Omental fat pad (tissue), 4 donors: ENCODE measurements around the gene RTN1. TPM values are rescaled to one million over a fixed set of nuclear protein-coding genes. Genes with fewer than 3 reads are reported as not detected.

Source experiments
- ATAC-seq: fragments of 150-250 bp; one replicate; pipeline ENCODE4 v1.9.1; 2016; ENCODE audit warnings: mild to moderate bottlenecking, moderate library complexity; ENCODE audit not compliant: low FRiP score
- DNase-seq: peaks from one replicate; pipeline ENCODE4 v3.0.0-alpha.2; 2019; ENCODE audit warnings: low spot score
- total RNA-seq, 4 donors: library from RNA; depleted of rRNA; stranded (reverse); fragments of >200 nt; gene quantifications; one replicate each; pipeline ENCODE4 v1.1.0, GENCODE V29; 2016
- TF ChIP-seq, protein P1 (sequence below), 3 donors: fragments of 450-650 bp; IDR thresholded peaks; one replicate each; pipeline ENCODE4 v1.5.1; 2016 to 2017; ENCODE audit warnings: antibody characterized with exemption in 3 of 3, mild to moderate bottlenecking in 3 of 3, moderate library complexity in 2 of 3

The RTN1 gene
- total RNA-seq, 4 donors from 2014 or later = 12.0 to 50.0 (median 20.6) TPM

DNA sequence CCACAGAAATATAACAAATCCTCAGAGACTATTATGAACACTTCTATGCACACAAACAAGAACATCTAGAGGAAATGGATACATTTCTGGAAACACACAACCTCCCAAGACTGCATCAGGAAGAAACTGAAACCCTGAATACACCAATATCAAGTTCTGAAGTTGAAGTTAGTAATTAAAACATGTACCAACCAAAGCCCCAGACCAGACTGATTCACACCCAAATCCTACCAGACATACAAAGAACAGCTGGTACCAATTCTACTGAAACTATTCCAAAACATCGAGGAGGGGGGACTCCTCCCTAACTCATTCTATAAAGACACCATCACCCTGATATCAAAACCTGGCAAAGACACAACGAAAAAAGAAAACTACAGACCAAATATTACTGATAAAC is 179.3 kb downstream of the RTN1 start:
- ATAC-seq (no peak), DNase-seq (no peak)
- TF ChIP-seq, protein P1, sequence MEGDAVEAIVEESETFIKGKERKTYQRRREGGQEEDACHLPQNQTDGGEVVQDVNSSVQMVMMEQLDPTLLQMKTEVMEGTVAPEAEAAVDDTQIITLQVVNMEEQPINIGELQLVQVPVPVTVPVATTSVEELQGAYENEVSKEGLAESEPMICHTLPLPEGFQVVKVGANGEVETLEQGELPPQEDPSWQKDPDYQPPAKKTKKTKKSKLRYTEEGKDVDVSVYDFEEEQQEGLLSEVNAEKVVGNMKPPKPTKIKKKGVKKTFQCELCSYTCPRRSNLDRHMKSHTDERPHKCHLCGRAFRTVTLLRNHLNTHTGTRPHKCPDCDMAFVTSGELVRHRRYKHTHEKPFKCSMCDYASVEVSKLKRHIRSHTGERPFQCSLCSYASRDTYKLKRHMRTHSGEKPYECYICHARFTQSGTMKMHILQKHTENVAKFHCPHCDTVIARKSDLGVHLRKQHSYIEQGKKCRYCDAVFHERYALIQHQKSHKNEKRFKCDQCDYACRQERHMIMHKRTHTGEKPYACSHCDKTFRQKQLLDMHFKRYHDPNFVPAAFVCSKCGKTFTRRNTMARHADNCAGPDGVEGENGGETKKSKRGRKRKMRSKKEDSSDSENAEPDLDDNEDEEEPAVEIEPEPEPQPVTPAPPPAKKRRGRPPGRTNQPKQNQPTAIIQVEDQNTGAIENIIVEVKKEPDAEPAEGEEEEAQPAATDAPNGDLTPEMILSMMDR (IDR thresholded peaks at IDR 0.05) = no peak

DNA sequence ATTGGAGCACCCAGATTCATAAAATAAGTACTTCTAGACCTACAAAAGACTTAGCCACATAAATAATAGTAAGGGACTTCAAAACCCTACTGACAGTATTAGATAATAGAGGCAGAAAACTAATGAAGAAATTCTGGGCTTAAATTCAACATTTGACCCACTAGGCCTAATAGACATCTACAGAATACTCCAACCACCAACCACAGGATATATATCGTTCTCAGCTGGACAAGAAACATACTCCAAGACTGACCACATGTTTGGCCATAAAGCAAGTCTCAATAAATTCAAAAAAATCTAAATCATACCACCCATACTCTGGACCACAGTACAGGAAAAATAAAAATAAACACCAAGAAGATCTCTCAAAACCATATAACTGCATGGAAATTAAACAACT is 180.2 kb downstream of the RTN1 start:
- TF ChIP-seq, protein P1 (IDR thresholded peaks at IDR 0.05) = no peak
- DNase-seq (no peak), ATAC-seq (no peak)

DNA sequence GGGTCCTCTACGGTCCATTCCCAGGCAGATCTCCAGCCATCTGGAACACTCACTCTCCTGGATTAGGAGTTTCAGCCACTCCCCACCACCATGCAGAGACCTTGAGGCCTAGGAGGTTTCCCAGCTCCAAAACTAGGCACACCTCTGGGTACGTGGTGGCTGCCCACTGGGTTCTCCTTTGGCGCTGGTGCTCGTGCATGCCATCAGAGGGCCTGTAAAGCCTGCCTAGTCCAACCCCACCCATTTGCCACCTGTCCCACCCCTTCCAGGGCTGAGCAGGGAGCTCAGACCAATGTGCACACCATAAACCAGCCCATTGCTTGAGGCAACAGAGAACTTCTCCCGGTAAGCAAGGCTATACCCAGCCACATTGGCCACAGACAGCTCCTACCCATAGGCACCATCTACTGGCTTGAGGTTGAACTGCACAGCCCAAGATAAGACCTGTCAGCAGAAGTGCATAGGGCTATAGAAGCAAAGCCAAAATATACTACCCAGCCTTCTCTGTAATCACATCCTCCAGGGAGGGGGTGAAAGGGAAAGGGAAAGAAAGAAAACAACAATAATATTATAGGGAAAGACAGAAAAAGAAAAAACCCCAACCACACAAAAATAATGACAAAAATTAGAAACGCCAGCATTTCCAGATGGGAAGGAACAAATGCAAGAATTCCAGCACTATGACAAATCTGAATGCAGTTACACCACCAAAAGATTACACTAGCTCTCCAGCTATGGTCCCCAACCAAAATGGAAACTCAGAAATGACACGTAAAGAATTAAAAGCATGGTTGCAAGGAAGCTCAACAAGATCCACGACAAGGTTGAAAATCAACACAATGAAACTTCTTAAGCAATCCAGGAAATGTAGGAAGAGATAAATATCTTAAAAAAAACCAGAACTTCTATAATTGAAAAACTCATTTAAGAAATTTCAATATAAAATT is 182.1 kb downstream of the RTN1 start:
- TF ChIP-seq, protein P1 (IDR thresholded peaks at IDR 0.05) = no peak
- DNase-seq (no peak), ATAC-seq (no peak)

DNA sequence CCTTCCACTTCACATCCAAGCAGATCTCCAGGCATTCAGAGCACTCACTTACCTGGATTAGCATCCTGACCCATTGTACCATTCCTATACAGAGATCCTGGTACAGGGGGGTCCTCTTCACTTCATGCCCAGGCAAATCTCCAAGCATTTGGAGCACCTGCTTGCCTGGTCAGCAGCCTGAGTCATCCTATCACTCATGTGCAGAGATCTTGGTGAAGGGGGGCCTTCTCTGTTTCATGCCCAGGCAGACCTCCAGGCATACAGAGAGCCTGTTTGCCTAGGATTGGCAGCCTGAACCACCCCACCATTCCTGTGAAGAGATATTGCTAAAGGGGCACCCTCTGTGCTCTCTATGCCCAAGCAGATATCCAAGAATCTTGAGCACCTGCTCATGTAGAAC is 182.9 kb downstream of the RTN1 start:
- TF ChIP-seq, protein P1 (IDR thresholded peaks at IDR 0.05) = no peak
- ATAC-seq (no peak), DNase-seq (no peak)

DNA sequence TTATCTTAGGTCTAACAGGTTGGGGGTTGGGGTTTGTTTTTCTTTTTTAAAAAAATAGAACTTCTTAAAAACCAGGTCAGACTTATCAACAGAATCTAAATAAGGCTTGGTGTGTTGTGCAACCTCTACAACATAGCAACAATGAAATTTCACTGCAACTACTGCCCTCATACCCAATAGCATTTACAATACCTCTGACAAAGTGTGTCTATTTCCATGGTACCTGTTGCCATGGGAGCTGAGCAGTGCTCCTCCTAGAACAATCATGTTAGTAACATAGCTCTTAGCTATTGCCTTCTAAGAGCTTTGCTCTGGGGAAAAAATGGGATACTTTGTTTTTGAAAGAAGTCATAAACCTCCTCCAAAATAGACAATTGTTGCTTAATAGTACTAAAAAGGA is 190.7 kb downstream of the RTN1 start:
- no peak for ATAC-seq
- DNase-seq = no peak
- TF ChIP-seq, protein P1 (IDR thresholded peaks at IDR 0.05) = no peak

DNA sequence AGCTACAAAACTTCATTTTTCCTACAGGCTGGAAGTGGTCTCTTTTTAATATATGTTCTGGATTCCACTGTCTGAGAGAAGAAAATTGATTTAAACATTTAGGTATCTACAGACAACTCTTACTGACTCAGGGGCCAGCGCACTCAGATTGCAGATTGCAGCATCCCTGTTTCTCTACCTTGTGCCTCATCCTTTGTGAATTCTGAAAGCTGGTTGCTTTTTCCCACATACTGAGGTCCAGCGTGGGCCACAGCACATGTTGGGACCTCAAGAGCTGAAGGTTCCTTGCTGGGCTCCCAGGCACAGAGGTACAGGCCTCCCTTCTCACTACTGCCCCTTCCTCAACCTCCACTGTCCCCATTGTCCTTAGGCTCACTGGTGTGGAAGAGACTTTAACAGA is 192.2 kb downstream of the RTN1 start:
- no peak for ATAC-seq
- TF ChIP-seq, protein P1 (IDR thresholded peaks at IDR 0.05) = no peak

DNA sequence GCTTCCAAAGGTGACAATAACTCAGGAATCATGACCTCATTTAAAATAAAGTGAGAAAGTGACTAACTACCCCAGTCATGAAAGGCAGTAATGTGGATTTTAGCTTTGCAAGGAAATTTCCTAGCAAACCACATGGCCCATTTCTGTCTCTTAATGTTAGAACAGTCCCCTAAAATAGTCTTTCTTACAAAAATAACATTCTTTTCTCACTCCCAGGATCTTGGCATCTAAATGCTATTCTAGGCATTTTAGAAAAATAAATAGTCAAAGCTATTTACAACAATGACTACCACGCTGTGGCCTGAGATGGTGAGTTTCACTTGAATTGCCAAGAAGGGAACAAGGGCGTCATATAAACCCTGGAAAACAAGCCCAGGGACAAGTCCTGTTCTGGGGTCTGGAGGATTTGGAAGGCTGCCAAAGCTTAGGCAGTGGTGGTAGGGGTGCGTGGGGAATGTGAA is 192.8 kb downstream of the RTN1 start:
- TF ChIP-seq, protein P1 (IDR thresholded peaks at IDR 0.05) = no peak
- DNase-seq (no peak), ATAC-seq (no peak)

More for the DNA sequence above, 192.2 kb downstream of the RTN1 start:
- DNase-seq = no peak
